ENCODE data around the gene PIMREG.

PIMREG gene

GRCh38 chr17:6498356-6498755 is 54.1 kb downstream of the PIMREG start:
- DNase-seq (ENCODE audit: low read depth, low spot score): no peak

GRCh38 chr17:6498901-6499540 is 54.8 kb downstream of the PIMREG start:
- DNase-seq (ENCODE audit: low read depth, low spot score): no peak
